Type B pancreatic cell (in vitro differentiated cells): ENCODE results near the gene COL6A3. TPM values are rescaled to one million over a fixed set of nuclear protein-coding genes. Genes with fewer than 3 reads are reported as not detected.

Source experiments
- DNase-seq: peaks from one replicate; pipeline ENCODE4 v3.0.0; 2021; ENCODE audit warnings: mixed read lengths; ENCODE audit not compliant: unreplicated experiment; ENCODE audit errors: extremely low spot score
- H3K27ac Mint-ChIP-seq: 2 replicates; pipeline ENCODE4 v1.8.0; 2021; ENCODE audit warnings: mild to moderate bottlenecking, mixed read lengths
- H3K27me3 Mint-ChIP-seq: 2 replicates; pipeline ENCODE4 v1.8.0; 2021; ENCODE audit warnings: mixed read lengths
- H3K36me3 Mint-ChIP-seq: 2 replicates; pipeline ENCODE4 v1.8.0; 2021; ENCODE audit warnings: mixed read lengths
- H3K4me1 Mint-ChIP-seq: one replicate; pipeline ENCODE4 v1.8.0; 2021; ENCODE audit warnings: mixed read lengths; ENCODE audit not compliant: unreplicated experiment
- H3K4me3 Mint-ChIP-seq: 2 replicates; pipeline ENCODE4 v1.8.0; 2021; ENCODE audit warnings: mild to moderate bottlenecking, mixed read lengths
- H3K9me3 Mint-ChIP-seq: 2 replicates; pipeline ENCODE4 v1.8.0; 2021; ENCODE audit warnings: mixed read lengths
- total RNA-seq: library from RNA; stranded (reverse); gene quantifications from 2 replicates; pipeline ENCODE4 v1.2.1, GENCODE V29; 2021; ENCODE audit warnings: low replicate concordance
- TF ChIP-seq, protein P1 (sequence below): fragments of 200-600 bp; sonication (generic); conservative IDR thresholded peaks from 2 replicates; pipeline ENCODE4 v1.5.0; 2021; ENCODE audit warnings: antibody characterized with exemption, mild to moderate bottlenecking

The COL6A3 gene
- total RNA-seq, 1 donor from 2014 or later: 157 TPM

GRCh38 chr2:237295889-237296480 is 118.0 kb downstream of the COL6A3 start:
- no peaks in the 10 kb centered on the region for H3K36me3 Mint-ChIP-seq
- H3K9me3 Mint-ChIP-seq: peaks cover 5% of the 10 kb centered on the region
- no peak overlapping the region for H3K4me3 Mint-ChIP-seq
- H3K27me3 Mint-ChIP-seq: peaks cover 7% of the 10 kb centered on the region
- TF ChIP-seq, protein P1, sequence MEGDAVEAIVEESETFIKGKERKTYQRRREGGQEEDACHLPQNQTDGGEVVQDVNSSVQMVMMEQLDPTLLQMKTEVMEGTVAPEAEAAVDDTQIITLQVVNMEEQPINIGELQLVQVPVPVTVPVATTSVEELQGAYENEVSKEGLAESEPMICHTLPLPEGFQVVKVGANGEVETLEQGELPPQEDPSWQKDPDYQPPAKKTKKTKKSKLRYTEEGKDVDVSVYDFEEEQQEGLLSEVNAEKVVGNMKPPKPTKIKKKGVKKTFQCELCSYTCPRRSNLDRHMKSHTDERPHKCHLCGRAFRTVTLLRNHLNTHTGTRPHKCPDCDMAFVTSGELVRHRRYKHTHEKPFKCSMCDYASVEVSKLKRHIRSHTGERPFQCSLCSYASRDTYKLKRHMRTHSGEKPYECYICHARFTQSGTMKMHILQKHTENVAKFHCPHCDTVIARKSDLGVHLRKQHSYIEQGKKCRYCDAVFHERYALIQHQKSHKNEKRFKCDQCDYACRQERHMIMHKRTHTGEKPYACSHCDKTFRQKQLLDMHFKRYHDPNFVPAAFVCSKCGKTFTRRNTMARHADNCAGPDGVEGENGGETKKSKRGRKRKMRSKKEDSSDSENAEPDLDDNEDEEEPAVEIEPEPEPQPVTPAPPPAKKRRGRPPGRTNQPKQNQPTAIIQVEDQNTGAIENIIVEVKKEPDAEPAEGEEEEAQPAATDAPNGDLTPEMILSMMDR: no peak
- H3K4me1 Mint-ChIP-seq: peaks cover 52% of the 10 kb centered on the region
- peak overlapping the region; percentile 22 for H3K27ac Mint-ChIP-seq
- no peak for DNase-seq

- TF ChIP-seq, protein P1: no peak
- DNase-seq: no peak
- Mint-ChIP-seq H3K4me1 (peaks cover 54% of the 10 kb centered on the region), H3K36me3 (no peaks in the 10 kb centered on the region), H3K9me3 (peaks cover 5% of the 10 kb centered on the region), H3K4me3 (no peak overlapping the region), H3K27ac (peak overlapping the region; percentile 5), H3K27me3 (peaks cover 7% of the 10 kb centered on the region)
Observed at GRCh38 chr2:237294460-237294859, 119.5 kb downstream of the COL6A3 start.

GRCh38 chr2:237293978-237294377 is 120.0 kb downstream of the COL6A3 start:
- Mint-ChIP-seq H3K27ac (peak overlapping the region; percentile 5), H3K9me3 (peaks cover 5% of the 10 kb centered on the region), H3K4me1 (peaks cover 58% of the 10 kb centered on the region), H3K27me3 (peaks cover 7% of the 10 kb centered on the region), H3K36me3 (no peaks in the 10 kb centered on the region), H3K4me3 (no peak overlapping the region)
- no peak for DNase-seq
- TF ChIP-seq, protein P1: no peak

GRCh38 chr2:237291138-237291792 is 122.7 kb downstream of the COL6A3 start:
- TF ChIP-seq, protein P1: no peak
- Mint-ChIP-seq H3K27me3 (peaks cover 3% of the 10 kb centered on the region), H3K9me3 (peaks cover 5% of the 10 kb centered on the region), H3K4me3 (peak overlapping the region; percentile 66), H3K4me1 (peaks cover 40% of the 10 kb centered on the region), H3K36me3 (no peaks in the 10 kb centered on the region), H3K27ac (peak overlapping the region; percentile 87)
- peak; percentile 88 for DNase-seq

- DNase-seq: no peak
Observed at GRCh38 chr2:237290261-237290660, 123.7 kb downstream of the COL6A3 start.

More at GRCh38 chr2:237290261-237290660, 123.7 kb downstream of the COL6A3 start:
- TF ChIP-seq, protein P1: no peak
- Mint-ChIP-seq H3K36me3 (no peaks in the 10 kb centered on the region), H3K27ac (no peak overlapping the region), H3K4me1 (peaks cover 33% of the 10 kb centered on the region), H3K4me3 (no peak overlapping the region), H3K9me3 (peaks cover 5% of the 10 kb centered on the region), H3K27me3 (peaks cover 3% of the 10 kb centered on the region)
